ENCODE results near the gene NUF2.
"Not testable (repeated sequence)": the region's sequence is repeated elsewhere in the genome, so short reads cannot be mapped to it uniquely, and the experiment has no call there.

- TF ChIP-seq CTCF, MYC (IDR thresholded peaks at IDR 0.05; ENCODE audit: low read depth, low read length): not testable (repeated sequence)
Observed at GRCh38 chr1:163358172-163358571, 36.4 kb downstream of the NUF2 start.
